K562 (cell line): Measurements from ENCODE around the gene PARD3. TPM values are rescaled to one million over a fixed set of nuclear protein-coding genes. Genes with fewer than 3 reads are reported as not detected.

ENCODE experiments used
- ATAC-seq: fragments of 200-7000 bp; cut with Tn5 transposase; 3 replicates; pipeline ENCODE4 v1.9.1; 2020; ENCODE audit warnings: moderate library complexity
- BruUV-seq: library from RNA; stranded (reverse); fragments of 400-500 nt; replicated peaks from 2 replicates; lab custom pipeline; 2021; lab: Mats Ljungman, UMichigan
- CTCF ChIA-PET: fragments of 300-600 bp; formaldehyde crosslinking; extraction: SDS; loops from one replicate; lab custom pipeline; 2021; ENCODE audit warnings: low intra/inter-chr PET ratio; lab: Yijun Ruan, JAX
- POLR2A ChIA-PET: fragments of 300-600, 350-650 bp; sonication (Branson Sonifier 250); formaldehyde crosslinking; extraction: SDS; loops from one replicate; lab custom pipeline; 2021; ENCODE audit warnings: antibody characterized with exemption, inconsistent platforms; lab: Yijun Ruan, JAX
- DNase-seq, 4 experiments: peaks; one replicate each; pipeline versions ENCODE4 v3.0.0 to v3.0.0-alpha.2; 2011 to 2018; ENCODE audit warnings: low spot score in 3 of 4, mixed read lengths in 3 of 4; ENCODE audit errors: extremely low read depth in 1 of 4
- FAIRE-seq: peaks from 2 replicates; lab custom pipeline; 2011; peaks lifted over from hg19 to GRCh38; lab: Jason Lieb, UNC
- H2AFZ ChIP-seq: 2 replicates; pipeline ENCODE4 v1.6.0; 2011; ENCODE audit warnings: low read depth, low read length, control low read depth, inconsistent platforms
- H3K27ac ChIP-seq: fragments of 200-600 bp; 3 replicates; pipeline ENCODE4 v1.8.0; 2011; ENCODE audit warnings: low read depth, mild to moderate bottlenecking, control low read depth, inconsistent platforms, low read length, moderate library complexity, mixed read lengths; ENCODE audit errors: extremely low read depth
- H3K27me3 ChIP-seq, 2 experiments: fragments of 300-600 bp in 1 of 2; 2 replicates in 1 of 2; 3 replicates in 1 of 2; pipeline versions ENCODE4 v1.6.0 to v1.8.0; 2011; ENCODE audit warnings: inconsistent platforms in 2 of 2, low read length in 2 of 2, mild to moderate bottlenecking in 1 of 2, mixed read lengths in 1 of 2, moderate library complexity in 1 of 2; ENCODE audit not compliant: control insufficient read depth in 2 of 2, insufficient read depth in 2 of 2
- H3K36me3 ChIP-seq: fragments of 300-600 bp; 3 replicates; pipeline ENCODE4 v1.8.0; 2011; ENCODE audit warnings: mild to moderate bottlenecking, low read length, inconsistent platforms; ENCODE audit not compliant: control insufficient read depth, insufficient read depth
- H3K4me1 ChIP-seq, 2 experiments: fragments of 200-600 bp in 1 of 2; replicated peaks in 1 of 2; 2 replicates in 1 of 2; 3 replicates in 1 of 2; pipeline versions ENCODE4 v1.5.1 to v1.8.0; 2011; ENCODE audit warnings: inconsistent platforms in 2 of 2, low read length in 2 of 2, mild to moderate bottlenecking in 1 of 2, mixed read lengths in 1 of 2, moderate library complexity in 1 of 2; ENCODE audit not compliant: control insufficient read depth in 2 of 2, insufficient read depth in 2 of 2
- H3K4me2 ChIP-seq: 2 replicates; pipeline ENCODE4 v1.6.1; 2011; ENCODE audit warnings: low read length, control low read depth, inconsistent platforms, mixed read lengths; ENCODE audit not compliant: insufficient read depth
- H3K4me3 ChIP-seq: fragments of 200-600 bp; sonication (generic), shearing (Covaris generic); 2 replicates; pipeline ENCODE4 v1.5.1; 2016; ENCODE audit warnings: control low read depth, inconsistent platforms
- H3K79me2 ChIP-seq: fragments of 200-600 bp; 3 replicates; pipeline ENCODE4 v1.8.0; 2011; ENCODE audit warnings: low read length, inconsistent platforms; ENCODE audit not compliant: control insufficient read depth, insufficient read depth
- H3K9ac ChIP-seq, 2 experiments: 2 replicates each; pipeline versions ENCODE4 v1.6.0 to v1.6.1; 2011; ENCODE audit warnings: low read depth in 2 of 2, low read length in 2 of 2, control low read depth in 1 of 2, inconsistent platforms in 1 of 2, mild to moderate bottlenecking in 1 of 2, mixed read lengths in 1 of 2; ENCODE audit not compliant: insufficient read depth in 1 of 2
- H3K9me1 ChIP-seq: one replicate; pipeline ENCODE4 v1.6.0; 2011; ENCODE audit warnings: inconsistent platforms, mild to moderate bottlenecking, low read length, moderate library complexity; ENCODE audit not compliant: control insufficient read depth, insufficient read depth
- H3K9me3 ChIP-seq: replicated peaks from 2 replicates; pipeline ENCODE4 v1.5.1; 2011; ENCODE audit warnings: low read depth, low read length, inconsistent platforms; ENCODE audit not compliant: control insufficient read depth, insufficient read depth
- H4K20me1 ChIP-seq: replicated peaks from 2 replicates; pipeline ENCODE4 v1.6.1; 2011; ENCODE audit warnings: low read length, inconsistent platforms, mixed read lengths; ENCODE audit not compliant: control insufficient read depth, insufficient read depth
- C11orf30 ChIP-seq: fragments of 450-650 bp; IDR thresholded peaks from 2 replicates; pipeline ENCODE4 v1.6.1; 2016; ENCODE audit warnings: low read depth, mild to moderate bottlenecking
- CBX8 ChIP-seq: fragments of 200-600 bp; sonication (generic); IDR thresholded peaks from 2 replicates; pipeline ENCODE4 v1.6.1; 2012; ENCODE audit warnings: borderline replicate concordance, mixed run types, low read depth, mild to moderate bottlenecking, moderate library complexity, mixed read lengths, low read length, control low read depth, inconsistent platforms; ENCODE audit not compliant: poor library complexity, severe bottlenecking; ENCODE audit errors: extremely low read depth
- EHMT2 ChIP-seq: fragments of 450-650 bp; IDR thresholded peaks from 2 replicates; pipeline ENCODE4 v1.6.1; 2018; ENCODE audit warnings: antibody characterized with exemption
- ETV6 ChIP-seq, 3 experiments: fragments of 150-350 bp in 1 of 3; sonication (generic) in 1 of 3; formaldehyde crosslinking in 1 of 3; IDR thresholded peaks; 2 replicates each; pipeline versions ENCODE4 v1.6.1 to v1.8.0; 2014 to 2022; ENCODE audit warnings: borderline replicate concordance in 2 of 3, low read depth in 2 of 3, antibody characterized with exemption in 1 of 3, low read length in 1 of 3, mild to moderate bottlenecking in 1 of 3, missing genetic modification reagents in 1 of 3
- FOXJ3 ChIP-seq: sonication (generic); formaldehyde crosslinking; IDR thresholded peaks from 2 replicates; pipeline ENCODE4 v1.4.0; 2020; ENCODE audit warnings: mild to moderate bottlenecking, missing genetic modification reagents
- GABPA ChIP-seq: fragments of 200-800 bp; sonication (Bioruptor generic); conservative IDR thresholded peaks from 2 replicates; pipeline ENCODE4 v1.6.1; 2016; ENCODE audit warnings: low read depth, missing genetic modification characterization, missing compliant biosample characterization
- GTF2B ChIP-seq: IDR thresholded peaks from 2 replicates; pipeline ENCODE4 v1.6.1; 2011; ENCODE audit not compliant: insufficient read length; ENCODE audit errors: extremely low read depth
- MAFF ChIP-seq: IDR thresholded peaks from 2 replicates; pipeline ENCODE4 v1.6.1; 2012; ENCODE audit warnings: low read length, improper control_type of control experiment
- MAFG ChIP-seq: fragments of 450-650 bp; conservative IDR thresholded peaks from 2 replicates; pipeline ENCODE4 v1.6.1; 2016; ENCODE audit warnings: missing genetic modification characterization, missing compliant biosample characterization
- MAFK ChIP-seq: IDR thresholded peaks from 2 replicates; pipeline ENCODE4 v1.6.1; 2011; ENCODE audit warnings: low read length, improper control_type of control experiment
- MTF1 ChIP-seq: fragments of 250-450 bp; sonication (Bioruptor Pico); IDR thresholded peaks from 2 replicates; pipeline ENCODE4 v1.9.0; 2021; ENCODE audit warnings: moderate library complexity, mild to moderate bottlenecking, inconsistent platforms, borderline replicate concordance
- NFE2 ChIP-seq: IDR thresholded peaks from 2 replicates; pipeline ENCODE4 v1.6.1; 2014; ENCODE audit warnings: antibody characterized with exemption, low read depth
- NR3C1 ChIP-seq: sonication (generic); formaldehyde crosslinking; IDR thresholded peaks from 2 replicates; pipeline ENCODE4 v1.8.1; 2022; ENCODE audit warnings: missing genetic modification reagents
- POLR2B ChIP-seq: fragments of 450-650 bp; IDR thresholded peaks from 2 replicates; pipeline ENCODE4 v1.6.1; 2018; ENCODE audit warnings: low read depth; ENCODE audit not compliant: partially characterized antibody
- PRMT5 ChIP-seq: sonication (generic); formaldehyde crosslinking; IDR thresholded peaks from 2 replicates; pipeline ENCODE4 v1.5.0; 2020; ENCODE audit warnings: missing genetic modification reagents
- SMAD2 ChIP-seq: fragments of 150-350 bp; IDR thresholded peaks from 2 replicates; pipeline ENCODE4 v1.6.1; 2014; ENCODE audit warnings: low read depth, mild to moderate bottlenecking, low read length
- SRSF7 ChIP-seq: fragments of 200-400 bp; formaldehyde crosslinking; optimal IDR thresholded peaks from 2 replicates; pipeline ENCODE3; 2017; ENCODE audit warnings: mild to moderate bottlenecking, low read depth, low read length
- STAT5A ChIP-seq: IDR thresholded peaks from 2 replicates; pipeline ENCODE4 v1.6.1; 2012; ENCODE audit warnings: low read length, inconsistent platforms, borderline replicate concordance
- U2AF1 ChIP-seq: fragments of 200-400 bp; formaldehyde crosslinking; optimal IDR thresholded peaks from 2 replicates; pipeline ENCODE3; 2017; ENCODE audit warnings: mild to moderate bottlenecking, low read depth, low read length, moderate library complexity
- ZBED1 ChIP-seq: IDR thresholded peaks from 2 replicates; pipeline ENCODE4 v1.6.1; 2014
- ZNF140 ChIP-seq: fragments of 250-450 bp; sonication (Bioruptor Pico); IDR thresholded peaks from 2 replicates; pipeline ENCODE4 v1.8.0; 2021; ENCODE audit warnings: moderate library complexity, mild to moderate bottlenecking, inconsistent platforms
- ZNF316 ChIP-seq: fragments of 450-650 bp; IDR thresholded peaks from 2 replicates; pipeline ENCODE4 v1.6.1; 2016
- ZNF444 ChIP-seq: fragments of 250-450 bp; sonication (Bioruptor Pico); IDR thresholded peaks from 2 replicates; pipeline ENCODE4 v1.4.0; 2020; ENCODE audit warnings: mild to moderate bottlenecking, moderate library complexity
- ZSCAN29 ChIP-seq: fragments of 450-650 bp; IDR thresholded peaks from 2 replicates; pipeline ENCODE4 v1.6.1; 2017
- WGBS: fragments of 100-300 bp; shearing (Covaris generic); methylation state at CpG from one replicate; pipeline ENCODE4 v1.1.6; 2016; ENCODE audit warnings: low coverage, mixed read lengths; ENCODE audit not compliant: insufficient coverage; ENCODE audit errors: missing lambda C conversion rate; 5-methylcytosine and 5-hydroxymethylcytosine counted together
- in situ Hi-C: fragments of 300-500 bp; cut with MboI; formaldehyde crosslinking; loops from 4 replicates; pipeline ENCODE4 v1.15.0; 2018; ENCODE audit warnings: inconsistent platforms, mixed read lengths
- intact Hi-C: fragments of 100-400 bp; cut with micrococcal nuclease; formaldehyde crosslinking; loops from 2 replicates; pipeline ENCODE4 v1.14.2; 2022
- polyA plus RNA-seq, 8 experiments: library from polyadenylated mRNA; depleted of rRNA in 4 of 8; stranded (reverse) in 5 of 8; unstranded in 3 of 8; fragments of >200 nt; fragmentation: Nextera tagmentation in 2 of 8; fragmentation: Illumina TruSeq in 1 of 8; extraction: Ambion mirVana in 2 of 8; extraction: Trizol in 1 of 8; gene quantifications; 2 replicates each; pipeline versions ENCODE4 v1.2.1 to v1.2.3, GENCODE V29; 2011 to 2014; ENCODE audit warnings: inconsistent platforms in 1 of 8, missing spikeins in 1 of 8
- total RNA-seq, 7 experiments: library from RNA; depleted of rRNA in 6 of 7; stranded (reverse); fragments of >200 nt in 6 of 7; fragmentation: Illumina TruSeq in 2 of 7; extraction: Trizol in 2 of 7; gene quantifications; 2 replicates each; pipeline versions ENCODE4 v1.2.1 to v1.2.3, GENCODE V29; 2011 to 2021; ENCODE audit warnings: low replicate concordance in 1 of 7
- TF ChIP-seq, protein P1 (sequence below): fragments of 450-650 bp; formaldehyde crosslinking; IDR thresholded peaks from 2 replicates; pipeline ENCODE4 v1.4.0; 2022; ENCODE audit warnings: mild to moderate bottlenecking, moderate library complexity

The PARD3 gene
- total and polyA plus RNA-seq, 9 of the 15 experiments (the other 6 are each of a cell fraction or from before 2014, with no cell fraction given), result 2.7 to 11.7 (median 7.7) TPM

- CTCF ChIA-PET, result no interaction called here
- Histone ChIP-seq H3K36me3 (no peaks in the 10 kb centered on the region), H3K9ac (no peak overlapping the region), H3K4me2 (no peak overlapping the region), H3K9me1 (no peaks in the 10 kb centered on the region), H3K4me3 (no peak overlapping the region), H3K27me3 (no peaks in the 10 kb centered on the region), H3K79me2 (no peaks in the 10 kb centered on the region), H3K4me1 (no peaks in the 10 kb centered on the region), H3K27ac (no peak overlapping the region), H3K9me3 (no peaks in the 10 kb centered on the region), H4K20me1 (0 out of 2 replicates have a peak, but pooled peaks cover 6% of the 10 kb centered on the region), H2AFZ (no peak overlapping the region)
- intact Hi-C loops, result no loop called here
- no peak for DNase-seq
- BruUV-seq, result no TSS peak
- POLR2A ChIA-PET, result interaction anchor here (0.8 to 1.0 kb wide), 2 partner anchors 13 to 23 kb away, joined by 3 read pairs; no protein-coding TSS in a partner anchor
- no peak for FAIRE-seq
- in situ Hi-C loops, result no loop called here
- ATAC-seq, result no peak
- 18% methylated on average over 3 of the region's 3 CpGs for WGBS
- TF ChIP-seq PRMT5, result no peak
- TF ChIP-seq MAFF, result 0 out of 2 replicates have a peak, but pooled peaks have one; percentile 6
- no peak for TF ChIP-seq FOXJ3
- no peak for TF ChIP-seq GABPA (tag)
- TF ChIP-seq ZNF444 (CRISPR knock-in tag), result no peak
- TF ChIP-seq ETV6 (IDR thresholded peaks at IDR 0.05; ENCODE audit: borderline replicate concordance in 1 of 2, low read depth in 2 of 2, low read length in 1 of 2), result no peak
- no peak for TF ChIP-seq ETV6 (CRISPR knock-in tag; IDR thresholded peaks at IDR 0.05; ENCODE audit: borderline replicate concordance)
- no peak for TF ChIP-seq POLR2B
- no peak for TF ChIP-seq U2AF1
- TF ChIP-seq SRSF7, result no peak
- no peak for TF ChIP-seq MTF1 (CRISPR knock-in tag)
- peak; percentile 35; the same call in 1 of the 2 replicates for TF ChIP-seq MAFK
- no peak for TF ChIP-seq ZSCAN29
- TF ChIP-seq C11orf30, result peak; percentile 58; the same call in 1 of the 2 replicates
- no peak for TF ChIP-seq EHMT2
- TF ChIP-seq ZNF316, result peak; percentile 67
- peak; percentile 42; the same call in 1 of the 2 replicates for TF ChIP-seq NFE2
- TF ChIP-seq GTF2B, result no peak
- TF ChIP-seq ZNF140, result no peak
- TF ChIP-seq, protein P1, sequence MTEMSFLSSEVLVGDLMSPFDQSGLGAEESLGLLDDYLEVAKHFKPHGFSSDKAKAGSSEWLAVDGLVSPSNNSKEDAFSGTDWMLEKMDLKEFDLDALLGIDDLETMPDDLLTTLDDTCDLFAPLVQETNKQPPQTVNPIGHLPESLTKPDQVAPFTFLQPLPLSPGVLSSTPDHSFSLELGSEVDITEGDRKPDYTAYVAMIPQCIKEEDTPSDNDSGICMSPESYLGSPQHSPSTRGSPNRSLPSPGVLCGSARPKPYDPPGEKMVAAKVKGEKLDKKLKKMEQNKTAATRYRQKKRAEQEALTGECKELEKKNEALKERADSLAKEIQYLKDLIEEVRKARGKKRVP, result no peak
- TF ChIP-seq ZBED1, result no peak
- TF ChIP-seq SMAD2, result no peak
- TF ChIP-seq MAFG (tag), result peak; percentile 47; the same call in 1 of the 2 replicates
- TF ChIP-seq CBX8, result no peak
- no peak for TF ChIP-seq NR3C1 (CRISPR knock-in tag)
- no peak for TF ChIP-seq STAT5A
These were observed 234.5 kb downstream of the PARD3 start for GRCh38 chr10:34580643-34581042.
